Spleen (tissue), 11 donors: ENCODE results near the gene FUOM. TPM values are rescaled to one million over a fixed set of nuclear protein-coding genes. Genes with fewer than 3 reads are reported as not detected.
A peak's percentile ranks its signal among the peaks of the same experiment; 100 is the strongest.
"Not testable (repeated sequence)": the region's sequence is repeated elsewhere in the genome, so short reads cannot be mapped to it uniquely, and the experiment has no call there.

Experiments used
- DNase-seq: peaks from one replicate; pipeline ENCODE4 v3.0.0-alpha.2; 2020
- H3K27ac ChIP-seq, 8 donors: fragments of 200-600 bp; sonication (generic) in 7 of 8; 1 replicate in 4 of 8; 2 replicates in 4 of 8; pipeline versions ENCODE4 v1.5.0 to v1.8.0; 2016 to 2021; ENCODE audit warnings: inconsistent platforms in 4 of 8, mild to moderate bottlenecking in 4 of 8, moderate library complexity in 1 of 8
- H3K27me3 ChIP-seq, 7 donors: fragments of 200-600 bp; sonication (generic) in 6 of 7; replicated peaks in 1 of 7; 1 replicate in 4 of 7; 2 replicates in 3 of 7; pipeline versions ENCODE4 v1.5.0 to v1.8.0; 2016 to 2021; ENCODE audit warnings: inconsistent platforms in 3 of 7, mild to moderate bottlenecking in 1 of 7
- H3K36me3 ChIP-seq, 6 donors: fragments of 200-600 bp; sonication (generic) in 5 of 6; 1 replicate in 4 of 6; 2 replicates in 2 of 6; pipeline versions ENCODE4 v1.5.0 to v1.8.0; 2016 to 2021; ENCODE audit warnings: inconsistent platforms in 2 of 6
- H3K4me1 ChIP-seq, 6 donors: fragments of 200-600 bp; sonication (generic) in 5 of 6; 1 replicate in 3 of 6; 2 replicates in 3 of 6; pipeline versions ENCODE4 v1.5.0 to v1.8.0; 2016 to 2021; ENCODE audit warnings: inconsistent platforms in 3 of 6
- H3K4me3 ChIP-seq, 8 donors: fragments of 200-600 bp; sonication (generic) in 7 of 8; 1 replicate in 4 of 8; 2 replicates in 4 of 8; pipeline versions ENCODE4 v1.5.0 to v1.8.0; 2016 to 2021; ENCODE audit warnings: inconsistent platforms in 4 of 8, mild to moderate bottlenecking in 4 of 8, moderate library complexity in 2 of 8
- H3K9me3 ChIP-seq, 8 donors: fragments of 200-600 bp; sonication (generic) in 7 of 8; 1 replicate in 4 of 8; 2 replicates in 4 of 8; pipeline versions ENCODE4 v1.5.0 to v1.8.0; 2016 to 2021; ENCODE audit warnings: inconsistent platforms in 4 of 8
- CTCF ChIP-seq, 11 experiments: fragments of 200-600 bp in 7 of 11; fragments of 450-650 bp in 4 of 11; sonication (generic) in 4 of 11; IDR thresholded peaks in 8 of 11; conservative IDR thresholded peaks in 3 of 11; 1 replicate in 7 of 11; 2 replicates in 4 of 11; pipeline versions ENCODE4 v1.4.0 to v1.8.0; 2016 to 2021; ENCODE audit warnings: antibody characterized with exemption in 11 of 11, inconsistent platforms in 4 of 11, mild to moderate bottlenecking in 1 of 11
- POLR2A ChIP-seq, 3 donors: fragments of 450-650 bp; IDR thresholded peaks; one replicate each; pipeline ENCODE4 v1.5.1; 2017; ENCODE audit warnings: antibody characterized with exemption in 3 of 3, mild to moderate bottlenecking in 1 of 3
- POLR2AphosphoS5 ChIP-seq, 3 donors: sonication (generic); formaldehyde crosslinking; IDR thresholded peaks; one replicate each; pipeline ENCODE4 v1.5.1; 2017; ENCODE audit warnings: antibody characterized with exemption in 3 of 3
- WGBS, 5 donors: extraction: QIAGEN DNeasy Blood & Tissue Kit in 3 of 5; methylation state at CpG; one replicate each; pipeline versions ENCODE4 v1.1.5 to v1.1.7; 2013 to 2018; 5-methylcytosine and 5-hydroxymethylcytosine counted together
- intact Hi-C: fragments of 100-400 bp; cut with DNase I; formaldehyde crosslinking; loops from one replicate; pipeline ENCODE4 v1.15.0; 2023; ENCODE audit warnings: low total_unique reads
- polyA plus RNA-seq, 3 donors: library from polyadenylated mRNA; stranded (reverse); fragments of 200-250 nt; gene quantifications; one replicate each; pipeline ENCODE4 v1.2.1, GENCODE V29; 2013
- total RNA-seq, 7 donors: library from RNA; depleted of rRNA in 3 of 7; stranded (reverse); fragments of >200 nt in 3 of 7; fragmentation: NEBNext Ultra II Directional in 4 of 7; extraction: Animal tissue kit (Norgen Biotek cat#: 25700) in 4 of 7; gene quantifications; one replicate each; pipeline versions ENCODE4 v1.1.0 to v1.2.1, GENCODE V29; 2016 to 2021
- donor health status: healthy with polysubstance abuse.
- donor health status: DM: no; HTN: no; CAD: no; lungs with moderate emphysema.
- donor health status: DM: no; HTN: no; CAD: no.
- donor health status: Bipolar disorder and iron deficiency.
- donor health status: healthy.
- donor health status: DM: no; HTN: no; CAD: no.
- donor health status: DM: yes; HTN: yes; CAD: no.

Gene FUOM
- total and polyA plus RNA-seq, 10 donors = 25.3 to 79.6 (median 34.6) TPM

GRCh38 chr10:133377025-133377817 is 19.4 kb upstream of the FUOM start:
- WGBS, 5 donors = 93 to 95% (median 94%) methylated on average over 19 to 30 of the region's 30 CpGs
- H3K9me3 ChIP-seq = no peaks in the 10 kb centered on the region
- peak overlapping the region in 1 of 8 donors; percentile 78 for H3K4me3 ChIP-seq
- TF ChIP-seq POLR2A (IDR thresholded peaks at IDR 0.05) = no peak
- TF ChIP-seq CTCF (IDR thresholded peaks at IDR 0.05 in 8 of 11, conservative IDR thresholded peaks at IDR 0.05 in 3 of 11) = no peak
- TF ChIP-seq POLR2AphosphoS5 (IDR thresholded peaks at IDR 0.05) = no peak
- peaks cover 23 to 63% (median 51%) of the 10 kb centered on the region in 6 donors for H3K4me1 ChIP-seq
- H3K27ac ChIP-seq = peak overlapping the region in 2 of 8 donors; percentile 86 to 87
- no peak for DNase-seq
- intact Hi-C loops = no loop called here
- peaks cover 0 to 9% (median 0%) of the 10 kb centered on the region in 6 donors for H3K36me3 ChIP-seq
- H3K27me3 ChIP-seq = peaks cover 0 to 13% (median 0%) of the 10 kb centered on the region in 7 donors

GRCh38 chr10:133376183-133376582 is 18.4 kb upstream of the FUOM start:
- intact Hi-C loops, H3K27ac ChIP-seq, H3K9me3 ChIP-seq, H3K36me3 ChIP-seq, H3K4me3 ChIP-seq, DNase-seq: not testable (repeated sequence)
- WGBS, 5 donors = 90 to 98% (median 94%) methylated on average over 5 of the region's 5 CpGs
- Histone ChIP-seq H3K27me3 (peaks cover 0 to 13% (median 0%) of the 10 kb centered on the region in 7 donors), H3K4me1 (peaks cover 25 to 62% (median 48%) of the 10 kb centered on the region in 6 donors)

- DNase-seq = no peak
- Histone ChIP-seq H3K4me1 (peaks cover 19 to 55% (median 42%) of the 10 kb centered on the region in 6 donors), H3K27ac (no peak overlapping the region), H3K27me3 (peaks cover 0 to 13% (median 0%) of the 10 kb centered on the region in 7 donors), H3K36me3 (peaks cover 0 to 10% (median 3%) of the 10 kb centered on the region in 6 donors), H3K9me3 (no peaks in the 10 kb centered on the region), H3K4me3 (no peak overlapping the region)
- intact Hi-C loops = no loop called here
- TF ChIP-seq POLR2AphosphoS5 (IDR thresholded peaks at IDR 0.05) (no peak), CTCF (IDR thresholded peaks at IDR 0.05 in 8 of 11, conservative IDR thresholded peaks at IDR 0.05 in 3 of 11) (no peak), POLR2A (IDR thresholded peaks at IDR 0.05) (no peak)
- 90 to 93% (median 91%) methylated on average over 12 of the region's 12 CpGs for WGBS, 5 donors
These were observed 17.7 kb upstream of the FUOM start for GRCh38 chr10:133375357-133376115.

GRCh38 chr10:133373174-133374090 is 15.6 kb upstream of the FUOM start, which contains the start of gene ECHS1:
Gene ECHS1 (minus strand): TSS chr10:133373354. CDS start chr10:133373333, 21 bp downstream.
- peaks cover 0 to 31% (median 24%) of the 10 kb centered on the region in 6 donors for H3K36me3 ChIP-seq
- 1 to 2% (median 1%) methylated on average over 34 to 89 of the region's 89 CpGs for WGBS, 5 donors
- peak within 1 kb of the TSS; percentile 56 to 91 (median 68) for H3K4me3 ChIP-seq
- H3K27ac ChIP-seq = peak within 1 kb of the TSS; percentile 80 to 96 (median 91)
- TF ChIP-seq POLR2AphosphoS5 (IDR thresholded peaks at IDR 0.05) (peak; percentile 81 to 91 (median 86)), POLR2A (IDR thresholded peaks at IDR 0.05) (peak in 1 of 3 donors; percentile 58), CTCF (IDR thresholded peaks at IDR 0.05 in 8 of 11, conservative IDR thresholded peaks at IDR 0.05 in 3 of 11) (peak in 4 of 11 experiments; percentile 39 to 61 (median 47))
- DNase-seq = peak; percentile 100
- intact Hi-C loops = no loop called here
- peaks cover 0 to 4% (median 0%) of the 10 kb centered on the region in 7 donors for H3K27me3 ChIP-seq
- H3K4me1 ChIP-seq = peaks cover 11 to 41% (median 30%) of the 10 kb centered on the region in 6 donors
- no peaks in the 10 kb centered on the region for H3K9me3 ChIP-seq
